Measurements from ENCODE around the gene NAA38.

The NAA38 gene

GRCh38 chr17:7851438-7852261 lies 5.7 kb downstream of the NAA38 start:
- peak; percentile 15 for DNase-seq

- no peak for DNase-seq
Measured at GRCh38 chr17:7850701-7851437, 6.5 kb downstream of the NAA38 start.

GRCh38 chr17:7849751-7850504 lies 7.4 kb downstream of the NAA38 start:
- DNase-seq = no peak

- no peak for DNase-seq
Measured at GRCh38 chr17:7849130-7849750, 8.1 kb downstream of the NAA38 start.

GRCh38 chr17:7848739-7849129 lies 8.6 kb downstream of the NAA38 start:
- DNase-seq = no peak

- no peak for DNase-seq
Measured at GRCh38 chr17:7848131-7848579, 9.2 kb downstream of the NAA38 start.

- no peak for DNase-seq
Measured at GRCh38 chr17:7846765-7847661, 10.3 kb downstream of the NAA38 start.

GRCh38 chr17:7846063-7846735 lies 11.2 kb downstream of the NAA38 start:
- no peak for DNase-seq

GRCh38 chr17:7845359-7846062 lies 11.8 kb downstream of the NAA38 start:
- DNase-seq = no peak

- DNase-seq = peak; percentile 92
Measured at GRCh38 chr17:7844292-7845154, 12.8 kb downstream of the NAA38 start.

- DNase-seq = peak; percentile 88
Measured at GRCh38 chr17:7843536-7844291, 13.6 kb downstream of the NAA38 start.

- no peak for DNase-seq
Measured at GRCh38 chr17:7843257-7843535, 14.2 kb downstream of the NAA38 start.

GRCh38 chr17:7842380-7843256 lies 14.7 kb downstream of the NAA38 start:
- DNase-seq = no peak

- DNase-seq = peak; percentile 88
Measured at GRCh38 chr17:7841915-7842379, 15.4 kb downstream of the NAA38 start.

GRCh38 chr17:7841396-7841914 lies 15.9 kb downstream of the NAA38 start:
- peak; percentile 43 for DNase-seq

GRCh38 chr17:7840875-7841274 lies 16.5 kb downstream of the NAA38 start:
- DNase-seq = no peak

GRCh38 chr17:7840441-7840840 lies 16.9 kb downstream of the NAA38 start:
- no peak for DNase-seq

GRCh38 chr17:7839876-7840261 lies 17.5 kb downstream of the NAA38 start:
- DNase-seq = peak; percentile 10
